CD4-positive, alpha-beta T cell (primary cell): ENCODE results near the gene MAN1A2. TPM values are rescaled to one million over a fixed set of nuclear protein-coding genes. Genes with fewer than 3 reads are reported as not detected.

Experiments used
- ATAC-seq: fragments of 200-7000 bp; cut with Tn5 transposase; one replicate; pipeline ENCODE4 v1.10.0; 2022; ENCODE audit warnings: mild to moderate bottlenecking; ENCODE audit not compliant: poor library complexity
- CTCF ChIA-PET: fragments of 350-600 bp; sonication (Branson Sonifier 250); formaldehyde crosslinking; loops from one replicate; lab custom pipeline; 2021; ENCODE audit warnings: antibody characterized with exemption, inconsistent platforms; lab: Charles Lee
- POLR2A ChIA-PET: fragments of 350-600 bp; sonication (Branson Sonifier 250); formaldehyde crosslinking; loops from one replicate; lab custom pipeline; 2021; ENCODE audit warnings: antibody characterized with exemption, inconsistent platforms; lab: Charles Lee
- DNase-seq, 14 experiments: peaks; one replicate each; pipeline ENCODE4 v3.0.0-alpha.2; 2013 to 2020; ENCODE audit warnings: mixed read lengths in 2 of 14
- H3K27ac ChIP-seq, 2 donors: one replicate each; pipeline versions ENCODE4 v1.5.1 to v1.7.0; 2013; ENCODE audit warnings: low read length in 2 of 2, low read depth in 1 of 2, mild to moderate bottlenecking in 1 of 2
- H3K27me3 ChIP-seq, 2 experiments: 1 replicate in 1 of 2; 2 replicates in 1 of 2; pipeline versions ENCODE4 v1.6.1 to v1.7.0; 2013; ENCODE audit warnings: low read length in 2 of 2, control low read depth in 1 of 2, mild to moderate bottlenecking in 1 of 2, moderate library complexity in 1 of 2; ENCODE audit not compliant: insufficient read depth in 2 of 2, control insufficient read depth in 1 of 2
- H3K36me3 ChIP-seq: one replicate; pipeline ENCODE4 v1.6.1; 2013; ENCODE audit warnings: low read length, control low read depth; ENCODE audit not compliant: insufficient read depth
- H3K4me1 ChIP-seq: one replicate; pipeline ENCODE4 v1.6.1; 2013; ENCODE audit warnings: low read length, control low read depth; ENCODE audit not compliant: insufficient read depth
- H3K4me3 ChIP-seq: one replicate; pipeline ENCODE4 v1.5.1; 2013; ENCODE audit warnings: mild to moderate bottlenecking, low read length, moderate library complexity
- H3K9me3 ChIP-seq, 2 experiments: 1 replicate in 1 of 2; 2 replicates in 1 of 2; pipeline versions ENCODE4 v1.6.1 to v1.7.0; 2013; ENCODE audit warnings: low read length in 2 of 2, mild to moderate bottlenecking in 2 of 2, control low read depth in 1 of 2, moderate library complexity in 1 of 2; ENCODE audit not compliant: control insufficient read depth in 1 of 2, insufficient read depth in 1 of 2
- H3K27ac Mint-ChIP-seq: one replicate; pipeline ENCODE4 v1.8.0; 2020; ENCODE audit warnings: mixed read lengths
- H3K27me3 Mint-ChIP-seq: one replicate; pipeline ENCODE4 v1.8.0; 2021; ENCODE audit warnings: mixed read lengths
- H3K36me3 Mint-ChIP-seq: one replicate; pipeline ENCODE4 v1.8.0; 2021; ENCODE audit warnings: low read depth, mixed read lengths
- H3K4me1 Mint-ChIP-seq: one replicate; pipeline ENCODE4 v1.8.0; 2021; ENCODE audit warnings: low read depth, mixed read lengths
- H3K4me3 Mint-ChIP-seq: one replicate; pipeline ENCODE4 v1.8.0; 2020; ENCODE audit warnings: mild to moderate bottlenecking, mixed read lengths
- H3K9me3 Mint-ChIP-seq: one replicate; pipeline ENCODE4 v1.8.0; 2020; ENCODE audit warnings: mixed read lengths
- intact Hi-C, 2 experiments: fragments of 100-400 bp; cut with DNase I in 1 of 2; cut with micrococcal nuclease in 1 of 2; formaldehyde crosslinking; loops; one replicate each; pipeline versions ENCODE4 v1.15.1 to v1.9.0; 2023 to 2025; cut with DNase I, micrococcal nuclease
- total RNA-seq, 174 experiments: library from RNA in 2 of 174; stranded (reverse) in 2 of 174; gene quantifications; one replicate each; pipeline ENCODE4 v1.2.3 and lab custom pipeline; 2021 to 2026
- TF ChIP-seq, protein P1 (sequence below): fragments of 200-600 bp; IDR thresholded peaks from one replicate; pipeline ENCODE4 v1.8.0; 2022; ENCODE audit warnings: antibody characterized with exemption, mild to moderate bottlenecking

MAN1A2 gene
- total RNA-seq, 2 experiments from 2014 or later = 45.6 to 49.7 TPM

DNA sequence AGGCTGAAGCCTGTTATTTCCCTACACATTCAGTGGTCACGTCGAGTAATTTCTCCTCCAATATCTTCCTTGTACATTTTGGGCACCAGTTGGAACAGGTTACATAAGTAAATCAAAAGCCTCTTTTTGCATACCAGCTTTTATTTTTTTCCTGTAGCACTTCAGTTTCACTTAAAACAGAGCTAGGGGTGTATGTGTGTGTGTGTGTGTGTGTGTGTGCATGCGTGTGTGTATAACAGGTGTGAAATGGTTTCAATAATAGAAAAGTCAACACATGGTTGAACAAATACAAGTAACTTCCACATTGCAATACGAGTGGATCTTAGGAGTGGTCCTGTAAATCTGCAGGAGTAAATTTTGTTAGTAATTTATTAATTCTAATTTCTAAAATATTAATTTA is 3.0 kb upstream of the MAN1A2 start:
- H3K27me3 Mint-ChIP-seq = no peaks in the 10 kb centered on the region
- H3K4me1 Mint-ChIP-seq = peaks cover 82% of the 10 kb centered on the region
- H3K9me3 Mint-ChIP-seq = no peaks in the 10 kb centered on the region
- H3K4me1 ChIP-seq = peaks cover 38% of the 10 kb centered on the region
- ATAC-seq (no peak), DNase-seq (peak in 1 of 14 experiments; percentile 43)
- peaks cover 19% of the 10 kb centered on the region for H3K36me3 Mint-ChIP-seq
- CTCF ChIA-PET = interaction anchor here (1.1 kb wide), 1 partner anchor 24 kb away, joined by 3 read pairs; no protein-coding TSS in a partner anchor
- H3K4me3 ChIP-seq = no peak overlapping the region
- no peak overlapping the region for H3K27ac ChIP-seq
- POLR2A ChIA-PET = no interaction called here
- peak overlapping the region; percentile 40 for H3K4me3 Mint-ChIP-seq
- intact Hi-C loops = loop anchor here in 1 of 2 experiments (10.0 kb wide), 2 partner anchors 301 to 789 kb away; partner anchors contain the start of gene CD58
- no peaks in the 10 kb centered on the region for H3K9me3 ChIP-seq
- no peaks in the 10 kb centered on the region for H3K27me3 ChIP-seq
- no peaks in the 10 kb centered on the region for H3K36me3 ChIP-seq
- peak overlapping the region; percentile 76 for H3K27ac Mint-ChIP-seq
- TF ChIP-seq, protein P1, sequence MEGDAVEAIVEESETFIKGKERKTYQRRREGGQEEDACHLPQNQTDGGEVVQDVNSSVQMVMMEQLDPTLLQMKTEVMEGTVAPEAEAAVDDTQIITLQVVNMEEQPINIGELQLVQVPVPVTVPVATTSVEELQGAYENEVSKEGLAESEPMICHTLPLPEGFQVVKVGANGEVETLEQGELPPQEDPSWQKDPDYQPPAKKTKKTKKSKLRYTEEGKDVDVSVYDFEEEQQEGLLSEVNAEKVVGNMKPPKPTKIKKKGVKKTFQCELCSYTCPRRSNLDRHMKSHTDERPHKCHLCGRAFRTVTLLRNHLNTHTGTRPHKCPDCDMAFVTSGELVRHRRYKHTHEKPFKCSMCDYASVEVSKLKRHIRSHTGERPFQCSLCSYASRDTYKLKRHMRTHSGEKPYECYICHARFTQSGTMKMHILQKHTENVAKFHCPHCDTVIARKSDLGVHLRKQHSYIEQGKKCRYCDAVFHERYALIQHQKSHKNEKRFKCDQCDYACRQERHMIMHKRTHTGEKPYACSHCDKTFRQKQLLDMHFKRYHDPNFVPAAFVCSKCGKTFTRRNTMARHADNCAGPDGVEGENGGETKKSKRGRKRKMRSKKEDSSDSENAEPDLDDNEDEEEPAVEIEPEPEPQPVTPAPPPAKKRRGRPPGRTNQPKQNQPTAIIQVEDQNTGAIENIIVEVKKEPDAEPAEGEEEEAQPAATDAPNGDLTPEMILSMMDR = no peak

GRCh38 chr1:117365350-117366176 is 1.7 kb upstream of the MAN1A2 start:
- Histone ChIP-seq H3K36me3 (no peaks in the 10 kb centered on the region), H3K4me3 (peak overlapping the region; percentile 69), H3K4me1 (peaks cover 36% of the 10 kb centered on the region), H3K9me3 (no peaks in the 10 kb centered on the region), H3K27me3 (no peaks in the 10 kb centered on the region), H3K27ac (peak overlapping the region; percentile 64 to 83)
- ATAC-seq (no peak), DNase-seq (peak in 1 of 14 experiments; percentile 17)
- H3K9me3 Mint-ChIP-seq = no peaks in the 10 kb centered on the region
- intact Hi-C loops = loop anchor here in 1 of 2 experiments (5.0 to 10.0 kb wide), 5 partner anchors 47 to 791 kb away; partner anchors contain the start of genes CD58 and TENT5C
- H3K4me3 Mint-ChIP-seq = peak overlapping the region; percentile 97
- peak overlapping the region; percentile 98 for H3K27ac Mint-ChIP-seq
- peaks cover 84% of the 10 kb centered on the region for H3K4me1 Mint-ChIP-seq
- TF ChIP-seq, protein P1 = no peak
- no peaks in the 10 kb centered on the region for H3K27me3 Mint-ChIP-seq
- CTCF ChIA-PET = interaction anchor here (1.4 kb wide), 1 partner anchor 25 kb away, joined by 3 read pairs; no protein-coding TSS in a partner anchor
- H3K36me3 Mint-ChIP-seq = peaks cover 19% of the 10 kb centered on the region
- POLR2A ChIA-PET = interaction anchor here (0.6 to 1.9 kb wide), 4 partner anchors 7 to 595 kb away, joined by 3 to 14 read pairs (median 4); no protein-coding TSS in a partner anchor

DNA sequence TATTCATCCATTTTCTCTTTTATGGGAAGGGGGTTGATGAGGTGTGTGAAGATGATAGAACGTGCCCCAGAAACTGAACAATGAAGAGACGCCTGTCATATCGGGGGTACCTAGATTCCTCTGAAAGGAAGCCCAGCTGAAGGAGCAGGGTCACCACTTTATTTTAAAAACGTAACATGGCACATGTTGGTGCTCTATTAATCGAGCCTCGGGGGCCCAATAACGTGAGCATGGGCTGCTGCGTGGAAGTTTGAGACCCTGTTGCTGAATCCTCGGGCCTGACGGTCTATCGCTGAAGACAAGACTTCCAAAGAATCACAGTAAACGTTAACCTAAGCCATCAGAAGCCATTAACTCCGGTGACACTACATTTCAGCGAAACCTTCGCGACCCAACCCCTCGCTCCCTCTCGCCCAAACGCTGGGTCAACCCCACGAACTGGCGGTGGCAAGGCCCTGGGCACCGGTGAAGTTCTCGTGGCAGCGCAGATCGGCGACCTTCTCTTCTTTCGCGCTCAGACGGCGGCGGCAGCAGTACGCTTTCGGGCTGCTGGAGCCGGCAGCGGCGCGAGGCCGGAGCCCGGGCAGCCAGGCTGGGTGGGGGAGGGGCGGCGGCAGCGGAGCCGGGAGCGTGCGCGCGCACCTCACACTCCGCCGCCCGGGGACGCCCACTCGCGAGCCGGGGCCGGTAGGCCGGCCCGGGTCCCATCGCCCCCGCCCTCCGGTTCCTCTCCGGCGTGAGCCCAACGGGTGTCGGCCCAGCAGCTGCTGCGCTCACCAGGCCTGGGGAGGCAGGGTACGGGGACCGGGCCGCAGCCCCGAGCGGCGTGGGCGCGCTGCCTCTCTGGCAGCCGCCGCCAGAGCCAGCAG is 838 bp upstream of the MAN1A2 start:
- Histone ChIP-seq H3K4me3 (peak overlapping the region; percentile 69), H3K9me3 (no peaks in the 10 kb centered on the region), H3K36me3 (no peaks in the 10 kb centered on the region), H3K4me1 (peaks cover 39% of the 10 kb centered on the region), H3K27ac (peak overlapping the region; percentile 64 to 83), H3K27me3 (no peaks in the 10 kb centered on the region)
- Mint-ChIP-seq H3K27me3 (no peaks in the 10 kb centered on the region), H3K4me1 (peaks cover 84% of the 10 kb centered on the region), H3K27ac (peak overlapping the region; percentile 98), H3K36me3 (peaks cover 19% of the 10 kb centered on the region), H3K9me3 (no peaks in the 10 kb centered on the region), H3K4me3 (peak overlapping the region; percentile 97)
- ChIA-PET CTCF (interaction anchor here (1.4 kb wide), 1 partner anchor 26 kb away, joined by 3 read pairs; no protein-coding TSS in a partner anchor), POLR2A (interaction anchor here (0.6 to 1.9 kb wide), 14 partner anchors 8 to 1774 kb away, joined by 3 to 22 read pairs (median 4); partner anchors contain the start of genes TENT5C, TTF2 and WARS2)
- intact Hi-C loops = loop anchor here in 1 of 2 experiments (5.0 to 10.0 kb wide), 5 partner anchors 46 to 792 kb away; partner anchors contain the start of genes CD58 and TENT5C
- ATAC-seq = peak; percentile 66
- TF ChIP-seq, protein P1 = no peak
- peak; percentile 65 to 92 (median 78) for DNase-seq
